MM.1S (cell line): ENCODE measurements around the gene ACSF3.

ENCODE experiments used
- DNase-seq: peaks from one replicate; pipeline ENCODE4 v3.0.0-alpha.2; 2015
- H2AFZ ChIP-seq: fragments of 300-600 bp; sonication (generic); 2 replicates; pipeline ENCODE4 v1.6.0; 2016; ENCODE audit warnings: antibody characterized with exemption, low read length
- H3F3A ChIP-seq: fragments of 300-600 bp; sonication (generic); 2 replicates; pipeline ENCODE4 v1.6.1; 2016; ENCODE audit warnings: mild to moderate bottlenecking, antibody characterized with exemption, low read length, moderate library complexity, mixed read lengths; ENCODE audit not compliant: insufficient read depth
- H3K27ac ChIP-seq: fragments of 300-600 bp; sonication (generic); 2 replicates; pipeline ENCODE4 v1.5.1; 2016; ENCODE audit warnings: mild to moderate bottlenecking, low read length
- H3K27me3 ChIP-seq: fragments of 300-600 bp; sonication (generic); replicated peaks from 2 replicates; pipeline ENCODE4 v1.6.0; 2016; ENCODE audit warnings: low read length; ENCODE audit not compliant: insufficient read depth
- H3K36me3 ChIP-seq: fragments of 300-600 bp; sonication (generic); replicated peaks from 2 replicates; pipeline ENCODE4 v1.6.1; 2016; ENCODE audit warnings: mild to moderate bottlenecking, low read length, mixed read lengths; ENCODE audit not compliant: insufficient read depth
- H3K4me1 ChIP-seq: fragments of 300-600 bp; sonication (generic); 2 replicates; pipeline ENCODE4 v1.6.1; 2016; ENCODE audit warnings: low read length, mixed read lengths
- H3K4me2 ChIP-seq: fragments of 300-600 bp; sonication (generic); 2 replicates; pipeline ENCODE4 v1.6.0; 2016; ENCODE audit warnings: low read depth, low read length
- H3K4me3 ChIP-seq: fragments of 300-600 bp; sonication (generic); 2 replicates; pipeline ENCODE4 v1.5.1; 2016; ENCODE audit warnings: low read length, mixed read lengths
- H3K79me2 ChIP-seq: fragments of 300-600 bp; sonication (generic); 2 replicates; pipeline ENCODE4 v1.6.1; 2016; ENCODE audit warnings: mixed run types, low read length, mixed read lengths
- H3K9ac ChIP-seq: fragments of 300-600 bp; sonication (generic); 2 replicates; pipeline ENCODE4 v1.6.1; 2016; ENCODE audit warnings: low read length, mixed read lengths
- H3K9me2 ChIP-seq: fragments of 300-600 bp; sonication (generic); replicated peaks from 2 replicates; pipeline ENCODE4 v1.6.1; 2016; ENCODE audit warnings: mild to moderate bottlenecking, low read length, mixed read lengths; ENCODE audit not compliant: insufficient read depth
- H3K9me3 ChIP-seq: fragments of 300-600 bp; sonication (generic); replicated peaks from 2 replicates; pipeline ENCODE4 v1.6.1; 2016; ENCODE audit warnings: mild to moderate bottlenecking, low read length, mixed read lengths; ENCODE audit not compliant: insufficient read depth
- H4K20me1 ChIP-seq: fragments of 300-600 bp; sonication (generic); 2 replicates; pipeline ENCODE4 v1.6.1; 2016; ENCODE audit warnings: mild to moderate bottlenecking, low read length, moderate library complexity, mixed read lengths; ENCODE audit not compliant: insufficient read depth
- EZH2 ChIP-seq: fragments of 300-600 bp; sonication (generic); optimal IDR thresholded peaks from 2 replicates; pipeline ENCODE3; 2017; ENCODE audit warnings: low read depth, mild to moderate bottlenecking, antibody characterized with exemption, low read length, mixed read lengths
- EZH2phosphoT487 ChIP-seq: fragments of 300-600 bp; sonication (generic); IDR thresholded peaks from 2 replicates; pipeline ENCODE4 v1.6.1; 2018; ENCODE audit warnings: antibody characterized with exemption, low read length
- TF ChIP-seq, protein P1 (sequence below): fragments of 300-600 bp; sonication (generic); IDR thresholded peaks from 2 replicates; pipeline ENCODE4 v1.5.1; 2016; ENCODE audit warnings: antibody characterized with exemption, low read length, mixed read lengths

ACSF3 gene

DNA sequence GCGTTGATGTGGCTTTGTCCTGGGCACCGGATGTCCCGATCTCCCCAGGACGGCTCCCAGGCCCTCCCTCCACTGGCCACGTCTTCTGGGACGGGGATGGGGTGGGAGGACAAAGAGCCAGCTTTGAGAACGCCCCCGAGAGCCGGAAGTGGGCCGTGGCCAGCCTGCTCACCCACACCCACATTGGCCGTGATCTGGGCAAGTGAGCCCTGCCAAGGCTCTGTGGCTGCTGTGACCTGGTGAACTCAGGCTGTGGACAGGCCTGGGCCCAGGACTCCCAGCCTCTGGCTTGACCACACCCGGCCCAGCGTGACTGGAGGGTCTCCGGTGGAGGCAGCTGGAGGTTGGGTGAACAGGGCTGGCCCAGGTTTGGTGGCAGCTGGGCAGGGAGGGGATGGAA is 81.2 kb downstream of the ACSF3 start:
- Histone ChIP-seq H3K27ac (no peak overlapping the region), H4K20me1 (no peaks in the 10 kb centered on the region), H3K4me1 (no peaks in the 10 kb centered on the region), H3K36me3 (no peaks in the 10 kb centered on the region), H2AFZ (no peak overlapping the region), H3F3A (no peaks in the 10 kb centered on the region), H3K4me3 (no peak overlapping the region), H3K9ac (no peak overlapping the region), H3K9me2 (no peaks in the 10 kb centered on the region), H3K27me3 (peaks cover 10% of the 10 kb centered on the region; the same call in 1 of the 2 replicates), H3K79me2 (no peaks in the 10 kb centered on the region), H3K9me3 (no peaks in the 10 kb centered on the region), H3K4me2 (no peak overlapping the region)
- no peak for DNase-seq
- TF ChIP-seq EZH2phosphoT487, result no peak
- no peak for TF ChIP-seq EZH2
- TF ChIP-seq, protein P1, sequence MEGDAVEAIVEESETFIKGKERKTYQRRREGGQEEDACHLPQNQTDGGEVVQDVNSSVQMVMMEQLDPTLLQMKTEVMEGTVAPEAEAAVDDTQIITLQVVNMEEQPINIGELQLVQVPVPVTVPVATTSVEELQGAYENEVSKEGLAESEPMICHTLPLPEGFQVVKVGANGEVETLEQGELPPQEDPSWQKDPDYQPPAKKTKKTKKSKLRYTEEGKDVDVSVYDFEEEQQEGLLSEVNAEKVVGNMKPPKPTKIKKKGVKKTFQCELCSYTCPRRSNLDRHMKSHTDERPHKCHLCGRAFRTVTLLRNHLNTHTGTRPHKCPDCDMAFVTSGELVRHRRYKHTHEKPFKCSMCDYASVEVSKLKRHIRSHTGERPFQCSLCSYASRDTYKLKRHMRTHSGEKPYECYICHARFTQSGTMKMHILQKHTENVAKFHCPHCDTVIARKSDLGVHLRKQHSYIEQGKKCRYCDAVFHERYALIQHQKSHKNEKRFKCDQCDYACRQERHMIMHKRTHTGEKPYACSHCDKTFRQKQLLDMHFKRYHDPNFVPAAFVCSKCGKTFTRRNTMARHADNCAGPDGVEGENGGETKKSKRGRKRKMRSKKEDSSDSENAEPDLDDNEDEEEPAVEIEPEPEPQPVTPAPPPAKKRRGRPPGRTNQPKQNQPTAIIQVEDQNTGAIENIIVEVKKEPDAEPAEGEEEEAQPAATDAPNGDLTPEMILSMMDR, result no peak

DNA sequence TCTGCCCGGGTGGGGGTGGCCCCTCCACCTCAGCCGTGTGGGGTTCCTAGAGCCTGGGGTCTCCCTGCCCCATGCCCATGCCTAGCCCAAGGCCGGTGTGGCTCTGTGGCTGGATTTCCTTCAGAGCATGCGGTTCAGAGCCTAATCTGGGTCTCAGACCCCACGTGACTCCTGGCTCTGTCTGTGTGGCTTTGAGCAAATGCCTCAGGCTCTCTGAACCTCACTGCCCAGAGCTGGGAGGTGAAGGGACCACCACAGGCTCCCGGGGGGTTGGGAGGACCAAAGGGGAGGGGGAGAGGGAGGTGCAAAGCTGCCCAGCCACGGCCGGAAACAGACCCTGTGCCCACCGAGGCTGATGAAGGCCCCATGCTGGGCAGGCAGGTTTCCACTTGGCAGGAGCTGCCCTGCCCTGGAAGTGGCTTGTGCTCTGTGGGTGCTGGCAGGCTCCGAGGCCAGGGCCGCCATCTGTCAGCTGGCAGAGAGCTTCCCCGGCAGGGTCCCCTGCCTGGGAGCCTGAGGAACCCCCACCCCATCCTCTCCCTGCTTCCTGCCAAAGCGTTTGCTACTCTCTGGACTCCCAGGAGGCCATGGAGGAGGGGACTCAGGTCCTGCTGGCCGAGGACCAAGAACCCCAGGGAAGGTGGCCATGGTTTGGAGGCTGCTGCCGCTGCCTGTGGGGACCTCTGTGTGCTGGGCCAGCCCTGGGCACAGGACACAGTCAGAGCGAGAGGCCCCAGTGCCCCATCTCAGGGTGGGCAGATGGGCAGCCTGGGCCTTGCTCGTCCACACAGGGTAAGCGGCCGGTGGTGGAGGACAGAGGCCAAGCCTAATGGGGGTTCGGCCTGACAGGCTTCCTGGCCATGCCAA is 81.9 kb downstream of the ACSF3 start:
- Histone ChIP-seq H3K36me3 (no peaks in the 10 kb centered on the region), H3K4me1 (no peaks in the 10 kb centered on the region), H3K9me2 (no peaks in the 10 kb centered on the region), H2AFZ (no peak overlapping the region), H4K20me1 (no peaks in the 10 kb centered on the region), H3K4me3 (no peak overlapping the region), H3K79me2 (no peaks in the 10 kb centered on the region), H3K9ac (no peak overlapping the region), H3K27ac (no peak overlapping the region), H3K9me3 (no peaks in the 10 kb centered on the region), H3K27me3 (peaks cover 10% of the 10 kb centered on the region; the same call in 1 of the 2 replicates), H3K4me2 (no peak overlapping the region), H3F3A (no peaks in the 10 kb centered on the region)
- TF ChIP-seq, protein P1, result no peak
- TF ChIP-seq EZH2phosphoT487 (no peak), EZH2 (no peak)
- no peak for DNase-seq

DNA sequence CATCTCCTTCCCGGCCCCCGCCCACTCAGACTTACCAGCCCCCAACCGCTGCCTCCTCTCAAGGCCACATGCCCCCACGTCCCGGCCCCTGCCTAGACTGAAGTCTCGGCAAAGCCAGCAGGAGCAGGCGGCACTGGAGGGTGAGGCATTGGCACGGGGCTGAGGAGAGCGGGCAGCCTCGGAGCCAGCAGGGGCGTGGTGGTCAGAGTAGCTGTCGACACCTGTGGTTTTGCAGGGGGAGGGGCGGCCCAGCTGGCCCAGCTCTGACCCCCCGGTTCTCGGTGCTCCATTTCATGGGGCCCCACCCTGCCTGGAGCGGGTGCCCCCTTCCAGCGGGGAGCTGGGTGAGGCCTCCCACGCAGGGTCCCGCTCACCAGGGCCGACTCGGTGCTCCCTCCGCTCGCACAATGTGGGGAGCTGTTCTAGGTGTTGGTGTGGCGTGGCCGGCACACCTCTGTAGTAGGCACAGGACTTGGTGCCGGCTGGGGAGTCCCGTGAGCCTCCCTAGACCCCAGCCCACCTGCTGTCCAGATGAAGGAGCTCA is 82.6 kb downstream of the ACSF3 start:
- Histone ChIP-seq H3K9me3 (no peaks in the 10 kb centered on the region), H3K27me3 (peaks cover 10% of the 10 kb centered on the region; the same call in 1 of the 2 replicates), H3K9ac (no peak overlapping the region), H3K9me2 (no peaks in the 10 kb centered on the region), H3K36me3 (no peaks in the 10 kb centered on the region), H3K27ac (no peak overlapping the region), H3K79me2 (no peaks in the 10 kb centered on the region), H3K4me3 (no peak overlapping the region), H3K4me1 (no peaks in the 10 kb centered on the region), H3F3A (no peaks in the 10 kb centered on the region), H4K20me1 (no peaks in the 10 kb centered on the region), H3K4me2 (no peak overlapping the region), H2AFZ (no peak overlapping the region)
- DNase-seq, result no peak
- TF ChIP-seq, protein P1, result no peak
- TF ChIP-seq EZH2phosphoT487 (no peak), EZH2 (no peak)
